H1 (cell line): ENCODE results near the gene CNIH1. TPM values are rescaled to one million over a fixed set of nuclear protein-coding genes. Genes with fewer than 3 reads are reported as not detected.

Source experiments
- CTCF ChIA-PET: fragments of 300-600 bp; sonication (Branson Sonifier 250); formaldehyde crosslinking; loops from one replicate; lab custom pipeline; 2021; ENCODE audit not compliant: partially characterized antibody; lab: Charles Lee
- POLR2A ChIA-PET: fragments of 300-600 bp; sonication (Branson Sonifier 250); formaldehyde crosslinking; loops from one replicate; lab custom pipeline; 2021; ENCODE audit warnings: inconsistent platforms; ENCODE audit not compliant: partially characterized antibody; lab: Charles Lee
- DNase-seq, 2 experiments: peaks; one replicate each; pipeline versions ENCODE4 v3.0.0 to v3.0.0-alpha.2; 2010 to 2022; ENCODE audit warnings: low spot score in 2 of 2, low read depth in 1 of 2, mixed read lengths in 1 of 2
- FAIRE-seq: peaks from 2 replicates; lab custom pipeline; 2011; peaks lifted over from hg19 to GRCh38; lab: Jason Lieb, UNC
- H2AFZ ChIP-seq: 2 replicates; pipeline ENCODE4 v1.8.1; 2012; ENCODE audit warnings: low read length, inconsistent platforms
- H2AK5ac ChIP-seq: 2 replicates; pipeline ENCODE4 v1.6.1; 2013; ENCODE audit warnings: low read depth, low read length
- H2BK120ac ChIP-seq: replicated peaks from 2 replicates; pipeline ENCODE3; 2013; ENCODE audit warnings: low read depth, low read length, inconsistent platforms
- H2BK12ac ChIP-seq: 2 replicates; pipeline ENCODE4 v1.6.1; 2013; ENCODE audit warnings: low read depth, low read length
- H2BK15ac ChIP-seq: 2 replicates; pipeline ENCODE4 v1.6.1; 2013; ENCODE audit warnings: low read length
- H2BK20ac ChIP-seq: 2 replicates; pipeline ENCODE4 v1.6.1; 2013; ENCODE audit warnings: low read length
- H2BK5ac ChIP-seq: 2 replicates; pipeline ENCODE4 v1.6.1; 2013; ENCODE audit warnings: low read depth, low read length
- H3K14ac ChIP-seq: 2 replicates; pipeline ENCODE4 v1.6.1; 2013; ENCODE audit warnings: inconsistent platforms; ENCODE audit not compliant: insufficient read length
- H3K18ac ChIP-seq: 2 replicates; pipeline ENCODE4 v1.6.1; 2013; ENCODE audit warnings: low read length; ENCODE audit errors: extremely low read depth
- H3K23ac ChIP-seq: 2 replicates; pipeline ENCODE4 v1.6.1; 2013; ENCODE audit warnings: inconsistent platforms; ENCODE audit not compliant: insufficient read length
- H3K23me2 ChIP-seq: 2 replicates; pipeline ENCODE4 v1.6.1; 2013; ENCODE audit warnings: low read depth, low read length
- H3K27ac ChIP-seq: 2 replicates; pipeline ENCODE4 v1.6.1; 2011; ENCODE audit warnings: low read depth, low read length, inconsistent platforms
- H3K27me3 ChIP-seq, 4 experiments: replicated peaks in 1 of 4; 1 replicate in 1 of 4; 2 replicates in 3 of 4; pipeline versions ENCODE4 v1.6.1 to v1.8.1; 2011 to 2013; ENCODE audit warnings: low read length in 3 of 4, mild to moderate bottlenecking in 3 of 4, inconsistent platforms in 2 of 4, mixed read lengths in 2 of 4, moderate library complexity in 1 of 4; ENCODE audit not compliant: control insufficient read depth in 3 of 4, insufficient read depth in 3 of 4; ENCODE audit errors: extremely low read depth in 1 of 4
- H3K36me3 ChIP-seq, 4 experiments: 2 replicates each; pipeline versions ENCODE4 v1.6.1 to v1.8.1; 2011 to 2013; ENCODE audit warnings: mild to moderate bottlenecking in 4 of 4, low read length in 3 of 4, moderate library complexity in 2 of 4, control low read depth in 1 of 4, inconsistent platforms in 1 of 4; ENCODE audit not compliant: insufficient read depth in 4 of 4, control insufficient read depth in 2 of 4
- H3K4ac ChIP-seq: replicated peaks from 2 replicates; pipeline ENCODE3; 2013; ENCODE audit warnings: low read length, low read depth, mixed read lengths, inconsistent platforms; ENCODE audit not compliant: insufficient read length
- H3K4me1 ChIP-seq, 4 experiments: replicated peaks in 1 of 4; 1 replicate in 1 of 4; 2 replicates in 3 of 4; pipeline versions ENCODE4 v1.6.1 to v1.8.1; 2011 to 2013; ENCODE audit warnings: low read length in 3 of 4, inconsistent platforms in 2 of 4, mixed read lengths in 1 of 4; ENCODE audit not compliant: insufficient read depth in 4 of 4, control insufficient read depth in 3 of 4
- H3K4me2 ChIP-seq, 2 experiments: 2 replicates each; pipeline versions ENCODE4 v1.6.1 to v1.8.1; 2011 to 2013; ENCODE audit warnings: low read depth in 2 of 2, low read length in 2 of 2, control low read depth in 1 of 2, inconsistent platforms in 1 of 2, mild to moderate bottlenecking in 1 of 2; ENCODE audit not compliant: insufficient read depth in 1 of 2
- H3K4me3 ChIP-seq, 4 experiments: fragments of 200-600, 300-600 bp in 1 of 4; sonication (generic), shearing (Covaris generic), sonication (Bioruptor Twin) in 1 of 4; 2 replicates each; pipeline versions ENCODE4 v1.5.1 to v1.8.1; 2011 to 2016; ENCODE audit warnings: low read length in 4 of 4, low read depth in 3 of 4, control low read depth in 2 of 4, inconsistent platforms in 2 of 4, mild to moderate bottlenecking in 2 of 4, mixed read lengths in 1 of 4, moderate library complexity in 1 of 4; ENCODE audit not compliant: insufficient read depth in 2 of 4; ENCODE audit errors: extremely low read depth in 1 of 4
- H3K56ac ChIP-seq: replicated peaks from 2 replicates; pipeline ENCODE3; 2013; ENCODE audit warnings: low read depth, mild to moderate bottlenecking, mixed read lengths, low read length, inconsistent platforms; ENCODE audit not compliant: insufficient read length
- H3K79me1 ChIP-seq: 2 replicates; pipeline ENCODE4 v1.6.1; 2013; ENCODE audit warnings: low read depth, low read length, control low read depth
- H3K79me2 ChIP-seq, 2 experiments: 2 replicates each; pipeline versions ENCODE4 v1.6.1 to v1.8.1; 2012 to 2013; ENCODE audit warnings: low read length in 2 of 2, mild to moderate bottlenecking in 2 of 2, inconsistent platforms in 1 of 2; ENCODE audit not compliant: insufficient read depth in 2 of 2, control insufficient read depth in 1 of 2
- H3K9ac ChIP-seq, 4 experiments: replicated peaks in 1 of 4; 1 replicate in 1 of 4; 2 replicates in 3 of 4; pipeline versions ENCODE4 v1.6.1 to v1.8.1; 2011 to 2013; ENCODE audit warnings: low read depth in 3 of 4, low read length in 3 of 4, control low read depth in 2 of 4, mild to moderate bottlenecking in 2 of 4, moderate library complexity in 2 of 4, inconsistent platforms in 1 of 4; ENCODE audit errors: extremely low read depth in 1 of 4
- H3K9me3 ChIP-seq, 2 experiments: 2 replicates each; pipeline versions ENCODE4 v1.6.1 to v1.8.1; 2012 to 2013; ENCODE audit warnings: mild to moderate bottlenecking in 2 of 2, moderate library complexity in 2 of 2, control low read depth in 1 of 2, inconsistent platforms in 1 of 2, low read depth in 1 of 2, low read length in 1 of 2, mixed read lengths in 1 of 2; ENCODE audit not compliant: insufficient read depth in 2 of 2
- H4K20me1 ChIP-seq, 2 experiments: replicated peaks in 1 of 2; 2 replicates each; pipeline versions ENCODE3 to v1.8.1; 2011 to 2013; ENCODE audit warnings: inconsistent platforms in 2 of 2, low read length in 2 of 2, mild to moderate bottlenecking in 1 of 2; ENCODE audit not compliant: insufficient read depth in 2 of 2, control insufficient read depth in 1 of 2
- H4K5ac ChIP-seq: 2 replicates; pipeline ENCODE4 v1.6.1; 2013; ENCODE audit warnings: low read length, low read depth, mixed read lengths, inconsistent platforms; ENCODE audit not compliant: insufficient read length
- H4K8ac ChIP-seq: 2 replicates; pipeline ENCODE4 v1.8.0; 2013; ENCODE audit warnings: mild to moderate bottlenecking, moderate library complexity, low read length, inconsistent platforms; ENCODE audit not compliant: insufficient read depth; ENCODE audit errors: extremely low read depth
- H4K91ac ChIP-seq: replicated peaks from 2 replicates; pipeline ENCODE3; 2013; ENCODE audit warnings: low read length, mixed read lengths, inconsistent platforms; ENCODE audit not compliant: insufficient read length
- CHD1 ChIP-seq: IDR thresholded peaks from 2 replicates; pipeline ENCODE4 v1.6.1; 2012; ENCODE audit warnings: low read depth, low read length, improper control_type of control experiment
- CHD2 ChIP-seq: IDR thresholded peaks from 2 replicates; pipeline ENCODE4 v1.6.1; 2012; ENCODE audit warnings: low read length, improper control_type of control experiment
- EGR1 ChIP-seq: IDR thresholded peaks from 2 replicates; pipeline ENCODE4 v1.6.1; 2011; ENCODE audit warnings: low read depth, low read length, borderline replicate concordance
- EZH2 ChIP-seq: fragments of 200-600 bp; sonication (generic); IDR thresholded peaks from 2 replicates; pipeline ENCODE4 v1.7.1; 2012; ENCODE audit warnings: low read depth, mild to moderate bottlenecking, moderate library complexity, low read length, inconsistent platforms; ENCODE audit not compliant: severe bottlenecking
- JUN ChIP-seq: IDR thresholded peaks from 2 replicates; pipeline ENCODE4 v1.6.1; 2011; ENCODE audit warnings: low read depth, mild to moderate bottlenecking, improper control_type of control experiment, low read length
- RBBP5 ChIP-seq: IDR thresholded peaks from 2 replicates; pipeline ENCODE4 v1.7.1; 2012; ENCODE audit warnings: low read depth, mild to moderate bottlenecking, inconsistent platforms, low read length, moderate library complexity, borderline replicate concordance
- RFX5 ChIP-seq: IDR thresholded peaks from 2 replicates; pipeline ENCODE4 v1.6.1; 2011; ENCODE audit warnings: low read depth, low read length, improper control_type of control experiment, borderline replicate concordance
- RNF2 ChIP-seq: fragments of 200-900, 300-1000 bp; sonication (generic); IDR thresholded peaks from 2 replicates; pipeline ENCODE4 v1.7.1; 2016; ENCODE audit warnings: borderline replicate concordance, low read depth, mild to moderate bottlenecking, antibody characterized with exemption, low read length; ENCODE audit not compliant: poor library complexity, severe bottlenecking; ENCODE audit errors: missing control alignments
- SRF ChIP-seq: IDR thresholded peaks from 2 replicates; pipeline ENCODE4 v1.6.1; 2011; ENCODE audit warnings: mild to moderate bottlenecking, low read depth, low read length, moderate library complexity
- TAF7 ChIP-seq: optimal IDR thresholded peaks from 2 replicates; pipeline ENCODE3; 2011; ENCODE audit warnings: low read depth, mild to moderate bottlenecking, inconsistent platforms, low read length, moderate library complexity, borderline replicate concordance
- TBP ChIP-seq: IDR thresholded peaks from 2 replicates; pipeline ENCODE4 v1.6.1; 2011; ENCODE audit warnings: low read depth, low read length, improper control_type of control experiment
- WGBS, 2 experiments: shearing (Covaris generic) in 1 of 2; methylation state at CpG; one replicate each; pipeline versions ENCODE4 v1.1.6 to v1.1.7; 2013 to 2015; ENCODE audit warnings: low lambda C conversion rate in 2 of 2, mixed read lengths in 2 of 2, inconsistent platforms in 1 of 2, low coverage in 1 of 2, missing lambda C conversion rate in 1 of 2; ENCODE audit not compliant: insufficient replicate concordance in 2 of 2, insufficient coverage in 1 of 2, insufficient read length in 1 of 2; ENCODE audit errors: extremely low coverage in 1 of 2, missing lambda C conversion rate in 1 of 2; 5-methylcytosine and 5-hydroxymethylcytosine counted together
- polyA plus RNA-seq, 7 experiments: library from polyadenylated mRNA; depleted of rRNA in 3 of 7; stranded (reverse) in 5 of 7; unstranded in 2 of 7; fragments of >200 nt in 5 of 7; fragments of 200-250 nt in 2 of 7; gene quantifications; 1 replicate in 5 of 7; 2 replicates in 1 of 7; 4 replicates in 1 of 7; pipeline versions ENCODE4 v1.2.1 to v1.2.3, GENCODE V29; 2011 to 2013; ENCODE audit warnings: missing spikeins in 2 of 7, mixed read lengths in 2 of 7
- total RNA-seq: library from RNA; stranded (reverse); fragmentation: NEBNext Ultra II Directional; extraction: Animal tissue kit (Norgen Biotek cat#: 25700); gene quantifications from 2 replicates; pipeline ENCODE4 v1.2.1, GENCODE V29; 2021

CNIH1 gene
- total and polyA plus RNA-seq, 2 of the 8 experiments (the other 6 are each of a cell fraction or from before 2014, with no cell fraction given), result 119 to 333 TPM

- CTCF ChIA-PET, result interaction anchor here (0.9 to 1.9 kb wide), 3 partner anchors 24 to 99 kb away, joined by 3 to 6 read pairs (median 3); partner anchors contain the start of gene CNIH1
- H4K91ac ChIP-seq, result no peak overlapping the region
- no peaks in the 10 kb centered on the region for H3K79me1 ChIP-seq
- H3K18ac ChIP-seq, result no peak overlapping the region
- H3K36me3 ChIP-seq, result no peaks in the 10 kb centered on the region
- H3K23me2 ChIP-seq, result no peaks in the 10 kb centered on the region
- H2BK120ac ChIP-seq, result no peak overlapping the region
- no peak overlapping the region for H4K8ac ChIP-seq
- TF ChIP-seq JUN (no peak), TAF7 (no peak), RFX5 (no peak), RNF2 (no peak), TBP (no peak), RBBP5 (no peak), CHD2 (no peak), EZH2 (no peak), CHD1 (no peak), SRF (no peak), EGR1 (no peak)
- H2AK5ac ChIP-seq, result no peak overlapping the region
- no peak overlapping the region for H3K4me3 ChIP-seq
- H2BK20ac ChIP-seq, result no peak overlapping the region
- H3K27me3 ChIP-seq, result no peaks in the 10 kb centered on the region
- H3K14ac ChIP-seq, result no peak overlapping the region
- POLR2A ChIA-PET, result interaction anchor here (1.2 kb wide), 1 partner anchor 25 kb away, joined by 3 read pairs; no protein-coding TSS in a partner anchor
- FAIRE-seq (no peak), DNase-seq (no peak)
- no peak overlapping the region for H3K23ac ChIP-seq
- no peaks in the 10 kb centered on the region for H4K20me1 ChIP-seq
- H2BK15ac ChIP-seq, result no peak overlapping the region
- peaks cover 0 to 13% of the 10 kb centered on the region in 2 experiments; a peak in 2 of 4 replicates for H3K9me3 ChIP-seq
- H3K9ac ChIP-seq, result no peak overlapping the region
- H3K56ac ChIP-seq, result no peak overlapping the region
- H3K27ac ChIP-seq, result no peak overlapping the region
- no peaks in the 10 kb centered on the region for H3K79me2 ChIP-seq
- whole genome bisulfite sequencing, 2 experiments, result 85% methylated on average over 4 of the region's 4 CpGs; no CpG with 5 or more reads in 1 of the 2 experiments
- H3K4me1 ChIP-seq, result no peaks in the 10 kb centered on the region
- H3K4ac ChIP-seq, result no peak overlapping the region
- H2BK5ac ChIP-seq, result no peak overlapping the region
- H3K4me2 ChIP-seq, result no peak overlapping the region
- no peak overlapping the region for H2BK12ac ChIP-seq
- no peak overlapping the region for H2AFZ ChIP-seq
- no peak overlapping the region for H4K5ac ChIP-seq
These were observed 24.5 kb upstream of the CNIH1 start for GRCh38 chr14:54465654-54466053.
